Suppressor macrophage treated with lipopolysaccharide for 4 hours (primary cell): ENCODE data around the gene EPAS1.
A peak's percentile ranks its signal among the peaks of the same experiment; 100 is the strongest.

ENCODE experiments used
- DNase-seq: peaks from one replicate; pipeline ENCODE4 v3.0.0-alpha.2; 2020

EPAS1 gene

DNA sequence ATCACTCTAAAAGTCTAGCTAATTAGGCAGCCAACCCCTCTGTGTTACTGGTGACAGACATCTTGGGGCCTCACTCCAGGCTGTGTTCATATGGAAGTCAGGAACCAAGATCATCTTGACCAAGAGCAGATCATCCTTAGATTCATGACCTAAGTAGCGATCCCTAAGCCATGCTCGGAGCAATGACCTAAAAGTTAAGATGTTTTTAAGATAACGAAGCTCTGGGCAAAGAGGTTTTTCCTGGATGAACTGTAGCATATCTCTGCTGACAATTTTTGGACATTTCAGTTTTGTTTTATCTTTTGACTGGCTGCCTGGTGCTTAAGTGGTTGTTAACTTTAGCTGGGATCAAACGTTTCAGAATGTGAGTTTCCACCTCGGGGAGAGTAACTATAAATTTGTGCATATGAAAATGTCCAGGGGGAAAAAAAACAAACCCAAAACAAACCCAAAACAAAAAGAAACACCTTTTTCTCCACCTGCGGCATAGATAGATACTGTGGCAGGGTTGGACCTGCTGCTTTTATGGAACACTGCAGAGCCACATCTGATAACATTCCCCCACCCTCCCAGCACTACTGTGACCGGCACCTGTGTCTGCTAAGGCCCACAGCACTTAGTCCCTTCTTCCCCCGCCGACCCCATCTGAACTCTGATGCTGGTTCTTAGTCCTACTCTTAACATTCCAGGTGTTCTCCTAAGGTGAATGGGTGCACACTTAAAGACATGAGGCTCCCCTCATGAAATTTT lies 45.5 kb downstream of the EPAS1 start:
- DNase-seq = no peak

DNA sequence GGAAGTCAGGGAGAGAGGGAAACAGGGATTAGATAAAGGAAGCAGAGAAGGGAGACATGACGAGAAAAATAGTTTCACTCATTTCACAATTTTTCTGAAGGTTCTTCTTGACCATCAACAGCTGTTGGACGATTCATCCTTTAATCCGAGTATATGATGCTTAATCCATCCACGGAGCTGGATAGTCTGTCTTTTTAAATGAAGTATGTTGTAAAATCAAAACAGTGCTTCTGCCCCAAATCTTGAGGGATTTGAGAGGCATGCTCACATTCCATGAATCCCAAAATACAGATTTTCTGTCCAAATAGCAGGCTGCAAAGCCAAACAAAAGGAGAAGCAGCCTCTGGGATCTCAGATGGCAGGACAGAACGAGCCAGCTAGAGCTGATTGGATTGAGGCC lies 47.5 kb downstream of the EPAS1 start:
- no peak for DNase-seq

DNA sequence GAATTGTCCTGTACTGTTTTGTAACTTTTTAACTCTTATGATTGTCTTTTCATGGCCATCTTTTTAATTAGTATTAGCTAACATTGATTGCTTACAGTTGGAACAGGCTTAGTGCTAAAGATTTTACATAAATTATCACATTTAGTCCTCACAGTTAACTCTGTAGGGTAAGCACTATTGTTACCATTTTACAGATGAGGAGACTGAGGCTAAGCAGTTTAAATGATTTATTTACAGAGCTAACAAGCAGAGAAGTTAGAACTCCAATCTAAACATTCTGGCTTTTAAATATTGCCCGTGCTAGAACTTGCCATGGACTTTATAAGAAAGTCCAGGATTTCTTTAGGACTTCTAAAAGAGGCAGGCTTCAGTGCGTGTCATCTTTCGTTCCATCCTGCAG lies 48.6 kb downstream of the EPAS1 start:
- no peak for DNase-seq

DNA sequence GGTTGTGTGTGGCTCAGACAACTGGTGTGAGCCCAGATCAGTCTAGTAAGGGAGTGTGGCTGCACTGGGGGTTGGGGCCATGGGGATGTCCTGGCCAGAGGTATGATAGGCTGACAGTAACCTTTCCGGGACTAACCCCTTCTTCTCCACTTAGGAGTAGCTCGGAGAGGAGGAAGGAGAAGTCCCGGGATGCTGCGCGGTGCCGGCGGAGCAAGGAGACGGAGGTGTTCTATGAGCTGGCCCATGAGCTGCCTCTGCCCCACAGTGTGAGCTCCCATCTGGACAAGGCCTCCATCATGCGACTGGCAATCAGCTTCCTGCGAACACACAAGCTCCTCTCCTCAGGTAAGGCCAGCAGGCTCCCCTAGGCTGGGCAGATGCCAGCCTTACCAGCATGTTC lies 49.5 kb downstream of the EPAS1 start:
- DNase-seq = no peak

DNA sequence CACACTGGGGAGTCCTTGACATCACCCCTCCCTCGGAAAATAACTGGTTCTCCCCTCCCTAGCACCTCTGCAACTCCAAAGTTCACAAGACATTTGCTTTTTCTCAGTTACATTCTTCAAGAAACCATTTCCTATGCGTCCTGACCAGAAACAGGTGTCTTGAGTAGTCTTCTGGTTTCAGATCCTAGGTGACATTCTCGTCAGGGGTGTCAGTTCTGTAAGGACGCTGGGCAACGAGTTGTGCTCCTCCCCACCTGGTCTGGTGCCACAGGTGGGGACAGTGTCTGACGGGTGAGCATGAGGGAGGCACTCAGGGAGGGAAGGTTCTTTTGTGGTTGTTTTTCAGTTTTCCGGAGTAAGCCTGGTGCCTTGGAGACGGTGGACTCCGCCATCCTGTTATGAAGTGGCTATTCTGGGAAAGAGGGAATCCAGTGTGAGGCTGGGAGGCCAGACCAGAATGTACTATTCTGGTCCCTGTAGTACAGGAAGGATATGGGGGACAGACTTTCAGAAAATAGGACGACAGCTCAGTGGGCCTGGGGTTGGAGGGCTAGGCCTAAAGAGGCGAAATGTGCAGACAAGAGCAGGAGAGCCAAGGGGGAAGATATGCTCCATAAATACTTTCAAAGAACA lies 50.6 kb downstream of the EPAS1 start:
- no peak for DNase-seq

DNA sequence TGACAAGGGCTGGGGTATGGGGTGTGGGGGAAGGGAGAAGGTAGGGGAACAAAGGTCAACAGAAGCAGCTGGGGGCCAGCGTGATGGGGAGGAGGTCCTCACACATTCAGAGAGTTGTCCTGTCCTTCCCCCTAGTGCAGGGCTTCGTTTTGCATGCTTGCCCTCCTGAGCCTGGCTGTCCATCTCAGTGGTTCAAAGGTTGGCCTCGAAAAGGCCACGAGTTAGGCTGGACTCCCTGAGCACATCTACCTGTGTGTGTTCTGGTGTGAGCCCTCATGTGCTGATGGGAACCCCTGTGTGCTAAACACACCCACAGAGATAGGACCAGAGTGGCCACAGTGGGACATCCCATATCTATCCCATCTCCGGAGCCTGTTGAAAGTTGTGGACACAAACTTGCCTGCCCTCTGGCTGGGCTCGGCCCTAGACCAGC lies 51.9 kb downstream of the EPAS1 start:
- DNase-seq = no peak

DNA sequence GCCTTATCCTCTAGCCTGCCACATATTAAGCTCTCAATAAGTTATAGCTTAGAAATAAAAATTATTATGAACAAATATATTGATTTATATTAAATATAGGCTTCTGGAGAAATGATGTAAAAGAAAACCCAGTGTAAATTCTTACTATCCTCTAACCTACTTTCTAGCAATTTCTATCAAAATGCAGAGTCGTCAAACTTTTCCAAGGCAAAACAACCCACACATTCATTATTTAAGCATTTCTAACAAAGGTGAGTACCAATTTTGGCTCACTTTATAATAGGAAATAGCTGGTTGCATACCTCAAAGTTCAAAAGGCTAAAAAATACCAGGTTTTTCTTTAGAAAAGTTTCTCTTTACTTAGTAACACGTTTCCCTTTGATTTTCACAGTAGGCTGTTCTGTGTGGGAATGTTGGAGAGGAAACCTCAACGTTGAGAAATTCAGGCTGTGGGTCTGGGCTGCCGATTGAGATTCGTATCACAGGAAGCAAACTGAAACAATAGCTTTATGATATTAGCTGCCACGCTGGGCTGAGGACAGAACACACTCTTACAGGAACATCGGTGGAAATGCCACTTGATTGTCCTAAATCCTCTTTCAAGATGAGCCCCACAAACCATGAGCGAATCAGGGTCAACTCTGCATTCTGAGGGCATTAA lies 53.0 kb downstream of the EPAS1 start:
- peak; percentile 45 for DNase-seq

DNA sequence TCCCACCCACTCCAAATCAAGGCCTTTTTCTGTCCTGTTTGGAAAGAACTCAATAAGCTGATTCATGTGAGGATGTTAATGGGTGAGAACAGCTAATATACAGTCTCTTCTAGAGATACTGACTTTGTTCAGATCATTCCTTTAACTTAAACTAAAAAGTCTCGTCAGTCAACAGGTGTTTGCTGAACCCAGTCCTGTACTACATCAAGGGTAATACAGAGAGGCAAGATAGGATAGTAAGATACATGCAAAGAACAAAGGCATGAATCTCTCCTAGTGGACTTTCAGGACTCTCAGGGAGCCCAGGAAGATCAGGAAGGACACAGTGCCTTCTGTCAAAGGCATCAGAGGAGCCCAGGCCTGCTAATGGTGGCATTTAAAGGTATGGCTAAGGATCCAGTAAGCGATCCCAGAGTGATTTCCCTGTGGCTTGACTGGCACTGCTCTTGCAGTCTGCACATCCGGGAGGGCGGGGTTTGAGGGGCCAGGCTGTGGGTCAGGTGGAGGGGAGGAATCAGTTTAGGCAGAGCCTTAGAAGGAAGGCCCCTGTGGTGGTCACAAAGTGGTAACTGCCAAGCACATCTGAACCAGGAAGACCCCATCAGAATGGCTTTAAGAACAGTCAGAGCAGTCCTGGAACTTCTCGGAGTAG lies 54.0 kb downstream of the EPAS1 start:
- DNase-seq = no peak

DNA sequence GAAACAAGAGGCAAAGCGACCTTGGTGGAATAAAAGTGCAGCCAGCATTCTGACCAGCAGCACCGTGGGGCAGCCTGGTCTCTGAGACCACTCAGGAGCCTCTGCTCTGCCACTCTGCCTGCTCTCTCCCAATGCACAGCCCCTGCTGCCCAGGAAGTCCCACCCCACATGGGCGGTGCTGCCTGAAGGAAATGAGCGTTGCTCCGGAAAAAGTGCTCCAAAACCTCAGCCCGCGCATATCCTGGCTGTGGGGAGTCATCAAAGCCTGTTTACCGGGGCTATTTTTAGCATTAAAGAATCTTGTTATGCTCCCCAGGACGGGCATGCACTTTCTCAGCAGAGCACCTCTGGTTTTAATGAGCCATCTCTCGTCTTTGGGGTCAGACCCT lies 54.5 kb downstream of the EPAS1 start:
- DNase-seq = no peak

DNA sequence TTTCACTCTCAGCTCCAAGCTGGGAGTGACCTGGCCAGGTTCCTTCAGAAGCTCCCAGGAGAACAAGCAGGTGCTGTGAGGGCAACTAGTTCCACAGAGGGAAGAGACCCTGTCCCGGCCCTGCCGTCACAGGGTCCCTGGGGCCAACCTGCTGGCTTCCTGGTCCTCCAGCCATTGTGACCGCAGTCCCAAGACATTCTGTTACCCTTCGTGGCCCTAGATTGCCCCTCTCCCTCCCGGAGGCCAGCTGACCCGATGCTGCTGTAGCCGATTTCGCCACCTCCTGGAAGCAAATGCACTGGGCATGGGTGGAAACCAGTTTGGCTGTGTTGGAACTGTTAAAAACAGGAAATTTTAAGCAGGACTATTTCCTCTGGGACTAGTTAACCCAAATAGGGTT lies 55.4 kb downstream of the EPAS1 start:
- no peak for DNase-seq

DNA sequence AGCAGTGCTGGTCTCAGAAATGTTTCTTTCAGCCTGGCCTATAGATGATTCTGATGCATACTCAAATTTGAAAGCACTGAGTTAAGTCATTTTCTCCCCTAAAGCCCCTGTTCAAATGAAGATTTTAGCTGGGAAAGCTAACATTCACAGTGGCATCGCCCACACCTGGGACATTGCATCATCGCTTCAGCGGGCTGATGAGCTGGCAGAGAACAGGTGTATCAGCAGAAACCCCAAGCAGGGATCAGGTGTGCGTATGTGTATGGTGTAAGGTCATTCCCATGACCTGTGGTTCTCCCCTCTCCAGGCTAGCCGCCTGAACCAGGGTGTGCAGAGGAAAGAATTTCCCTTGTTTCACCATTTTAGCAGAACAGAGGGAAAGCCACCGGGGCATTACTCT lies 56.3 kb downstream of the EPAS1 start:
- no peak for DNase-seq

DNA sequence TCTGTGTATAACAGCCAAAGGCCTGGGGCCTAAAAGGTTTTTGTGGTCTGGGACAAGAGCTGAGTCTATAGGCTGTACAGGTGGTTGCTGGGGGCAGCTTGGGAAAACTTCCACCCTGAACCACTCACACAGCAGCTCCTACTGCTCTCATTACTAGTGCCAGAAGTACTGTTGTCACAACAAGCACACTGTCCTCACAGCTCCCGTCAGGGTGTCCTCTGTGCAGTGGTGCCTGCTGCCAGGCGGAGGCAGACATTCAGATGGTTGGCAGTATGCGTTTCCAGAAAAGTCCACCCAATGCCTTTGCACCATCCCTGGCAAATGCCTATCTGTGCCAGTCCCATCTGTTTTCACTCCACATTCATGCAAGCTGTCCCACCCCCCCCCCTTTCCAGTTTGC lies 58.5 kb downstream of the EPAS1 start:
- DNase-seq = no peak

DNA sequence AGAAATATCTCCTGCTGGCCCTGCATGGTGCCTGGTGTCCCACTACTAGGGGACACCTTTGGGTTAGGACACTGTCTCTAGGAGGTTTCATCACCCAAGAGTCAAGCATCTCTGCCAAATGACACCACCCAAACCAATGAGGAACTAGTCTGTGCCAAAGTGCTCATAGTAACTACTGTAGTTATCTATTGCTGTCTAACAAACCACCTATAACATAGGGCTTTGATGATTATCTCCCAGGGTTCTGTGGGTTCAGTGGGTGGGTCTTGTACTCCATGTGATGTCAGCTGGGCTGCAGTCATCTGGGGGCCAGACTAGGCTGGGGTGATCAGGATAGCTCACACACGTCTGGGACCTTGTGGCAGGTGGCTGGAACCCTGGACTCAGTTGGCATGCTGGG lies 59.8 kb downstream of the EPAS1 start:
- DNase-seq = no peak

DNA sequence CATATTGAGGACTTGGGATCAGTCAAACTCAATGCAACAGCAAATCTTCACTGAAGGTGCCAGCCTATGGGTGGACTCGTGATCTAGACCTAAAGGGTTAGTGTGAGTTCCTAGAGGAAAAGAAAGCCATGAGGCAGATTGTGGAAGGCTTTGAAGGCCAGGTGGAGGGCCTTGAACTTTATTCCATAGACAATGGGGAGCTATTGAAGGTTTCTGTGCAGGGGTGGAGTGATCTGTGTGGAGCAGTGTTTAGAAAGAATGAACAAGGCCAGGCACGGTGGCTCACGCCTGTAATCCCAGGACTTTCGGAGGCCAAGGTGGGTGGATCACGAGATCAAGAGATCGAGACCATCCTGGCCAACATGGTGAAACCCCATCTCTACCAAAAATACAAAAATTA lies 61.5 kb downstream of the EPAS1 start:
- no peak for DNase-seq

DNA sequence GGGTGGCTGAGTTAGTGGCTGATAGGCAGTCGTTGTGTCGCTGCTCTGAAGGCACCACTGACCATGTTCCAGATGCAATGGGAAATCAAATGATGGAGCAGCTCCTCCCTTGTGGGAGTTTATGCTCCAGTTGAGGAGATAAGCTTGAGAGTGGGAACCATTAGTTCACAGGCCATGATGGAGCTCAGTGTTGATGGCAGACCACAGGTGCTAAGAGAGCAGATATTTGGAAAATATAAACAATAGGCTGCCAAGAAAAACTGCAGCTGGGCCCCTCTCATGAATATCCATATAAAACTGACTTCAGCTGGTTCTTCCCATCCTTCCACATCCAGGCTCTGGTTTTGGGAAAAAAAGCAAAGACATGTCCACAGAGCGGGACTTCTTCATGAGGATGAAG lies 63.1 kb downstream of the EPAS1 start:
- no peak for DNase-seq

DNA sequence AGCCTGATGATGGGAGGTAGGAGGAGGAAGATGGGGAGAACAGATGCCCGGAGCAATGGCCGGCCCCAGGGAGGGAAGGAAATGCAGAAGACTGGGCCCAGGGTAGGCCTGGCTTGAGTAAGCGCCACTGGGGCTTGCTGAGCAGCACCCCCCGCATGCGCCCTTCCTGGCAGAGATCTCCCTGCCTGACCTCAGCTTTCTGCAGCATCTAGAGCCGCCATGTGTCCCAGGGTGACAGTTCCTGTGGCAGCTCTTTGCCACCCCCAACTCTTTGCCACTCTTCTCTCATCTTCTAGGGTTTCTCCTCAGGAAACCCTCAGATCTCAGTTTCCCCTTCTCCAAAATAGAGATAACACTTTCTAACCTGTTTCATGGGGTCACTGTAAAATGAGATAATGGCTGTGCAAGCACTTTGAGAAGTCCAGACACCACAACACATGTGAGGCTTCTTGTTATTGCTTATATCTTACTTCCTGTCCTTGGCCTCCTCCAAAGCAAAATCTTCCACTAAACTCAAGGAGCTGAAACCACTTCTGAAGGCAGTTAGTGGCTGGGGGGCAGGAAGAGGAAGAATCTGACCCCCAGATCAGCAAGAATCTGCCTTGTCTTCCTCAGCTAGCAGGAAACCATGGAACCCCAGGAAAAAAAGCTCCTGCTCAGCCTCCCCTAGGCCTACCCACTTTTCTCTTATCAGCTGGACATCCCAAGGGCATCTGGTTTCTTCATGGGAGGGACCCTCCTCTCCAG lies 64.9 kb downstream of the EPAS1 start:
- DNase-seq = no peak

DNA sequence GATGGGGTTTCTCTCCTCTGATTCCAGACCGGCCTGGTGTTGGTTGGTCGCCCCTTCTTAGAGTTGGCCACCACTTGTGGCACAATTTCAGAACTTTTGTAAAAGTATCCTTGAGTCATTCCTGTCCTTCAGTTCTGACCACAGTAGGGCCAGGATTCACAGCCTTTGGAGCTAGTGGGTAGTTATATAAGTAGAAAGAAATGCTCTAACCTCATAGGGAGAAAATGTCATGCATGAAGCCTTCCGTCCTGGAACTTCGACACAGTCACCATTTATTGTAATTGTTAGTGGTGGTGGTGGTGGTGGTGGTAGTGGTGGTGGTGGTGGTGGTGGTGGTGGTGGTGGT lies 65.4 kb downstream of the EPAS1 start:
- DNase-seq = no peak

DNA sequence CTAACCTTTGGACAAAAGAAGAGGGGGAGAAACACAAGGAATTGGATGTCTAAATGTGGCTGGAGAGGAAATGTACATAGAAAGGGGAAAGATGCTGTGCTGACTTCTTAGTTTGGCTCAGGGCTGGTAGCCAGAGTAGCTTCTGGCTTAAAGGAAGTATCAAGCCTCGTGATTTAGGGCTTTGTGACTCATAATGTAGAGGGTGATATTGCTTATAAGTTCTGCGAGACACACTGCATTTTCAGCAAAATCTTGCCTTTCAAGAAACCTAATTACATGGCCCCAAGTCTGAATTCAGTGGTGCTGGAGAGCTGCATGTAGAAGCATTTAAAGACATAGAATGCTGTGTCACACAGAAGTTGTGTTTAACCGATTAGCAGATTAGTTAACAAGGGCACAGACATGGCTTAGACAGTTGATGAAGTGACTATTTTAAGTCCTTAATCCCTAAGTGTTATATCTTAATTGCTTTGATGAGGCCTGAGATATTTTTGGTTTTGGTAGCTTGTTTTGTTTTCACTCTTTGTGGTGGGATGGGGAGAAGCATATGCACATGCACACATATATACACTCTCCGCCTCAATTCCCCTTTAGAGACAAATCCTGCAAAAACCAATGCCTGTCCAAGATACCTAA lies 66.4 kb downstream of the EPAS1 start:
- peak; percentile 82 for DNase-seq

DNA sequence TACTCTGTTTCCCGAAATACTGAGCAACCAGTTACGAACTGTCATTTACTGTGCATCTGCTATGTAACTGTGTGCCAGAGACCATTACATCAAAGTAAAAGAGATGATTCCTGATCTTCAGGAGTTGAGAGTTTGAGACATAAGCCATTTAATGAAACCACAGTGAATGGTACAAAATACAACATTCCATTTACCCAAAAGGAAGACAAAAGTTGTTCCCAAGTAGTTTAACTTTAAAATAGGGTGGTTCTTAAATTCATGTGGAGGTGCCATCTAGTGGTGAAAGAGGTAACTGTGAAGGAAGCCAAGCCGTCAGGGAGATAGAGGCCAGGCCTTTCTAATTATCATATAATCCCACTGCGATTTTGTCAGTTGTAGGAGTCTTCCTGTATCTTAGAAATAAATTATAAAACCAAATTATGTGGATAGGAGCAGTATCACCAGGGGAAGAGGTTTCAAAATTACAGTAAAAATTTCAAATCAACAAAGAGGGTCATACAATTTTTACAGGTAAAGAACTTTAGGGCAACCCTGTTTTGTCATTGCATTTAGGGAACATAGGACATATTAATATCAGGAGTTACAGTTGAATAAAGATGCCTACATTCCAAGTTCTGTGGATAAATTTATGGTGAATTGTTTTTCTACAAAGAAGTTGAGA lies 67.7 kb downstream of the EPAS1 start:
- DNase-seq = peak; percentile 76

DNA sequence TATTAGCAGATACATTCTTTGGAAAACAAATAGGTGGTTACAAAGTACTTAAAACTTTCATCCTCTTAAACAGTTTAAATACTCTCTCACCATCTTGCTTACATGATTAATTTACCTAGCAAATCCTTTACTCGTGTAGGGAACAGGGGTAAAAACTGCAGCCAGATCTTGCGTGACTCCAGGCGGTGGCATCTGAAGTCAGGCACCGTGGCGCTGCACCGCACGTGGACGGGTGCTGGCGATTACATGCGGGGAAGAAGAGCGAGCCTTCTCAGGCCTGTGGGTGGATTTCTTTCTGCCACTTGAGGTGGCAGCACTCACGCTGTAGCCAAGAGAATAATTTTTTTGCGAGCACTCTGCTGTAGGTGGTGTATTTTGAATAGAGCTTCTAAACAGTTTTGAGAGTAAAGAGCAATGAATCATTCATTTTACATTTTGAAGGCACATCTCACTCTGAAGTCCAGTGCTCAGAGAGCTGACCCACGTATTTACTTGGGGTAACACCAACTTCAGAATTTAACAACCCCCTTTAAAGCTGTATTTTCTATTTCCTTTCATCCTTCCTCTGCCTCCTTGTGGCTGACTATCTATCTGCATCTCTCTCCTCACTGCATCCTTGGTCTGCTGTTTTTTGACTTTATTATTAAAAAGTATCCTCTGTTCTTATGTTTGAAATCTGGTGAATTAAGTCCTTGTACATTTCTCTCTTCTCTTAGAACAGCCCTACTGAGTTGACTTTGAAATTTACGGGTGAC lies 68.9 kb downstream of the EPAS1 start:
- no peak for DNase-seq

DNA sequence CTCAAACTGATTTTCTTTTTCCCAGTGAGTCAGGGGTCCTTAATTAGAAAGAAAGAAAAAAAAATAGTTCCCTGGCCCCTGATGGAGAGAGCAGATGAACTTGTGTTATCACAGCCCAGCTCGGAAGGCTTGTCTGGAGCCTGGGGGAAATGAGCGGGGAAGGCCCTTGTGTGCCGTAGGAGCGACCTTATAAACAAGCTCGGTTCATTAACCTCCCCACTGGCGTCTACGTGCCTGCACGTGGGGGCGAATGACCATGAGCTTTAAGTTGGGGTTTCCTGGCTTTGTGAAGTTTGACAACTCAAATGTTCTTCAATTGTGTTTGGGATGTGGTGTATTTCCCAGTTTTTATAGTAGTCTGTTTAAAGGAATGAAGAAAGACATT lies 69.5 kb downstream of the EPAS1 start:
- DNase-seq = no peak
